HCT116 (cell line): ENCODE results near the gene SLFN11. TPM values are rescaled to one million over a fixed set of nuclear protein-coding genes. Genes with fewer than 3 reads are reported as not detected.

Experiments
- ATAC-seq: fragments of 200-7000 bp; cut with Tn5 transposase; 2 replicates; pipeline ENCODE4 v1.9.1; 2020; ENCODE audit warnings: mild to moderate bottlenecking, moderate library complexity
- BruUV-seq: library from RNA; stranded (reverse); fragments of 400-500 nt; replicated peaks from 2 replicates; lab custom pipeline; 2021; lab: Mats Ljungman, UMichigan
- CTCF ChIA-PET: fragments of 300-600 bp; sonication (Branson Sonifier 250); formaldehyde crosslinking; loops from one replicate; lab custom pipeline; 2021; ENCODE audit warnings: antibody characterized with exemption; lab: Charles Lee
- POLR2A ChIA-PET: fragments of 300-600, 350-600 bp; sonication (Branson Sonifier 250); formaldehyde crosslinking; loops from one replicate; lab custom pipeline; 2021; ENCODE audit warnings: antibody characterized with exemption; lab: Charles Lee
- RAD21 ChIA-PET, 2 experiments: fragments of 300-600 bp; sonication (Branson Sonifier 250); formaldehyde crosslinking; loops; one replicate each; lab custom pipeline; 2023; ENCODE audit warnings: low total read pairs in 2 of 2; ENCODE audit not compliant: uncharacterized antibody in 2 of 2, unreplicated experiment in 2 of 2, low non-redundant PET in 1 of 2; lab: Charles Lee
- DNase-seq: peaks from one replicate; pipeline ENCODE4 v3.0.0-alpha.2; 2010; ENCODE audit warnings: low read depth, low spot score
- H2AFZ ChIP-seq: fragments of 200-600 bp; shearing (Covaris generic), sonication (generic); 2 replicates; pipeline ENCODE4 v1.6.1; 2017; ENCODE audit warnings: low read depth, mixed run types, mixed read lengths, antibody characterized with exemption, low read length; ENCODE audit not compliant: poor library complexity, severe bottlenecking
- H3K27ac ChIP-seq: 2 replicates; pipeline ENCODE4 v1.5.1; 2012; ENCODE audit warnings: low read depth, low read length
- H3K27me3 ChIP-seq: fragments of 200-600 bp; sonication (generic); 2 replicates; pipeline ENCODE4 v1.6.1; 2016; ENCODE audit warnings: mixed run types, low read length, mixed read lengths; ENCODE audit not compliant: insufficient read depth
- H3K36me3 ChIP-seq, 2 experiments: fragments of 200-500 bp in 1 of 2; fragments of 200-600 bp in 1 of 2; sonication (Bioruptor generic) in 1 of 2; sonication (generic) in 1 of 2; 2 replicates each; pipeline versions ENCODE4 v1.5.1 to v1.6.1; 2014 to 2016; ENCODE audit warnings: low read length in 2 of 2, inconsistent platforms in 1 of 2, mixed read lengths in 1 of 2, mixed run types in 1 of 2; ENCODE audit not compliant: insufficient read depth in 2 of 2, control insufficient read depth in 1 of 2
- H3K4me1 ChIP-seq, 2 experiments: fragments of 200-600 bp in 1 of 2; sonication (generic) in 1 of 2; 2 replicates each; pipeline versions ENCODE4 v1.5.1 to v1.6.1; 2012 to 2017; ENCODE audit warnings: low read length in 2 of 2, inconsistent platforms in 1 of 2, mild to moderate bottlenecking in 1 of 2, mixed read lengths in 1 of 2, mixed run types in 1 of 2, moderate library complexity in 1 of 2; ENCODE audit not compliant: insufficient read depth in 2 of 2, control insufficient read depth in 1 of 2
- H3K4me2 ChIP-seq: fragments of 200-600 bp; sonication (generic); 2 replicates; pipeline ENCODE4 v1.6.1; 2017; ENCODE audit warnings: mixed run types, low read length, mixed read lengths
- H3K4me3 ChIP-seq, 2 experiments: fragments of 200-600 bp in 1 of 2; sonication (generic) in 1 of 2; replicated peaks in 1 of 2; 2 replicates each; pipeline ENCODE4 v1.5.1; 2011 to 2016; ENCODE audit warnings: low read length in 2 of 2, control low read depth in 1 of 2, low read depth in 1 of 2, mild to moderate bottlenecking in 1 of 2, mixed read lengths in 1 of 2, mixed run types in 1 of 2
- H3K79me2 ChIP-seq: fragments of 200-600 bp; sonication (generic); 2 replicates; pipeline ENCODE4 v1.6.1; 2017; ENCODE audit warnings: mild to moderate bottlenecking, mixed run types, low read length, moderate library complexity, mixed read lengths; ENCODE audit not compliant: insufficient read depth
- H3K9ac ChIP-seq: fragments of 200-600 bp; sonication (generic); 2 replicates; pipeline ENCODE4 v1.6.1; 2016; ENCODE audit warnings: low read length, mixed read lengths
- H3K9me2 ChIP-seq: fragments of 200-600 bp; sonication (generic), shearing (Covaris generic); 2 replicates; pipeline ENCODE4 v1.6.1; 2017; ENCODE audit warnings: mixed run types, mild to moderate bottlenecking, moderate library complexity; ENCODE audit not compliant: insufficient read depth
- H3K9me3 ChIP-seq, 2 experiments: fragments of 200-500 bp in 1 of 2; fragments of 200-600 bp in 1 of 2; sonication (Bioruptor generic) in 1 of 2; sonication (generic) in 1 of 2; 2 replicates each; pipeline ENCODE4 v1.6.1; 2014 to 2017; ENCODE audit warnings: low read length in 2 of 2, mixed read lengths in 2 of 2, inconsistent platforms in 1 of 2, low read depth in 1 of 2, mild to moderate bottlenecking in 1 of 2, mixed run types in 1 of 2, moderate library complexity in 1 of 2; ENCODE audit not compliant: control insufficient read depth in 1 of 2, insufficient read depth in 1 of 2
- H4K20me1 ChIP-seq: fragments of 200-600 bp; sonication (generic), shearing (Covaris generic); 2 replicates; pipeline ENCODE4 v1.6.1; 2017; ENCODE audit warnings: mixed run types, mild to moderate bottlenecking, moderate library complexity; ENCODE audit not compliant: insufficient read depth
- CEBPB ChIP-seq: IDR thresholded peaks from 2 replicates; pipeline ENCODE4 v1.6.1; 2012; ENCODE audit warnings: low read depth
- EGR1 ChIP-seq: IDR thresholded peaks from 2 replicates; pipeline ENCODE4 v1.6.1; 2012; ENCODE audit warnings: low read depth
- ELF1 ChIP-seq: IDR thresholded peaks from 2 replicates; pipeline ENCODE4 v1.6.1; 2012; ENCODE audit warnings: low read depth, borderline replicate concordance
- EZH2 ChIP-seq: fragments of 200-600 bp; sonication (generic); IDR thresholded peaks from 2 replicates; pipeline ENCODE4 v1.6.1; 2017; ENCODE audit warnings: antibody characterized with exemption, mixed run types
- FOSL1 ChIP-seq: IDR thresholded peaks from 2 replicates; pipeline ENCODE4 v1.6.1; 2012; ENCODE audit warnings: low read depth
- JUND ChIP-seq: IDR thresholded peaks from 2 replicates; pipeline ENCODE4 v1.6.1; 2012
- POLR2AphosphoS5 ChIP-seq: IDR thresholded peaks from 2 replicates; pipeline ENCODE4 v1.6.1; 2011; ENCODE audit warnings: mild to moderate bottlenecking, low read depth, low read length, moderate library complexity
- RAD21 ChIP-seq: IDR thresholded peaks from 2 replicates; pipeline ENCODE4 v1.6.1; 2012; ENCODE audit warnings: low read depth, mild to moderate bottlenecking
- REST ChIP-seq: IDR thresholded peaks from 2 replicates; pipeline ENCODE4 v1.6.1; 2012; ENCODE audit warnings: low read depth
- SIN3A ChIP-seq: IDR thresholded peaks from 2 replicates; pipeline ENCODE4 v1.6.1; 2012; ENCODE audit warnings: low read depth
- SP1 ChIP-seq: IDR thresholded peaks from 2 replicates; pipeline ENCODE4 v1.6.1; 2012; ENCODE audit warnings: low read depth
- SRF ChIP-seq: IDR thresholded peaks from 2 replicates; pipeline ENCODE4 v1.6.1; 2012; ENCODE audit warnings: low read depth
- YY1 ChIP-seq: IDR thresholded peaks from 2 replicates; pipeline ENCODE4 v1.6.1; 2011; ENCODE audit warnings: low read length, low read depth, moderate library complexity, mild to moderate bottlenecking; ENCODE audit not compliant: insufficient replicate concordance; ENCODE audit errors: extremely low read depth
- ZBTB33 ChIP-seq: IDR thresholded peaks from 2 replicates; pipeline ENCODE4 v1.6.1; 2011; ENCODE audit warnings: mild to moderate bottlenecking, low read length, moderate library complexity; ENCODE audit not compliant: insufficient replicate concordance; ENCODE audit errors: extremely low read depth
- ZNF274 ChIP-seq: fragments of 200-500 bp; sonication (Bioruptor generic); IDR thresholded peaks from 2 replicates; pipeline ENCODE4 v1.6.1; 2014; ENCODE audit warnings: mild to moderate bottlenecking, low read depth, low read length, inconsistent platforms
- intact Hi-C: fragments of 100-400 bp; cut with micrococcal nuclease; formaldehyde crosslinking; loops from 2 replicates; pipeline ENCODE4 v1.10.0; 2022
- total RNA-seq: library from RNA; stranded (reverse); gene quantifications from one replicate; pipeline ENCODE4 v1.2.1, GENCODE V29; 2021; ENCODE audit not compliant: unreplicated experiment
- TF ChIP-seq, protein P1 (sequence below): IDR thresholded peaks from 2 replicates; pipeline ENCODE4 v1.6.1; 2012

The SLFN11 gene
- total RNA-seq, 1 experiment from 2014 or later: not detected

GRCh38 chr17:35377706-35378105 lies 4.3 kb upstream of the SLFN11 start:
- ChIA-PET RAD21 (no interaction called here), CTCF (no interaction called here), POLR2A (no interaction called here)
- TF ChIP-seq, protein P1, sequence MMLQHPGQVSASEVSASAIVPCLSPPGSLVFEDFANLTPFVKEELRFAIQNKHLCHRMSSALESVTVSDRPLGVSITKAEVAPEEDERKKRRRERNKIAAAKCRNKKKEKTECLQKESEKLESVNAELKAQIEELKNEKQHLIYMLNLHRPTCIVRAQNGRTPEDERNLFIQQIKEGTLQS: no peak
- no peak for TF ChIP-seq SIN3A
- TF ChIP-seq JUND: no peak
- no peak for TF ChIP-seq SRF
- no peak for TF ChIP-seq EGR1
- TF ChIP-seq EZH2: no peak
- no peak for TF ChIP-seq RAD21
- no peak for TF ChIP-seq FOSL1
- no peak for TF ChIP-seq ZNF274
- TF ChIP-seq CEBPB: no peak
- no peak for TF ChIP-seq POLR2AphosphoS5
- H3K9ac ChIP-seq: no peak overlapping the region
- ATAC-seq (no peak), DNase-seq (no peak)
- no peaks in the 10 kb centered on the region for H3K9me3 ChIP-seq
- H3K36me3 ChIP-seq: no peaks in the 10 kb centered on the region
- no peak overlapping the region for H3K4me3 ChIP-seq
- no peaks in the 10 kb centered on the region; the same call in 1 of the 2 replicates for H4K20me1 ChIP-seq
- H3K27ac ChIP-seq: no peak overlapping the region
- H3K9me2 ChIP-seq: no peaks in the 10 kb centered on the region
- intact Hi-C loops: no loop called here
- no peaks in the 10 kb centered on the region for H3K4me1 ChIP-seq
- no peaks in the 10 kb centered on the region for H3K79me2 ChIP-seq
- peaks cover 6% of the 10 kb centered on the region; the same call in 1 of the 2 replicates for H3K27me3 ChIP-seq
- no TSS peak for BruUV-seq
- no peak overlapping the region for H2AFZ ChIP-seq
- no peak overlapping the region for H3K4me2 ChIP-seq

DNA sequence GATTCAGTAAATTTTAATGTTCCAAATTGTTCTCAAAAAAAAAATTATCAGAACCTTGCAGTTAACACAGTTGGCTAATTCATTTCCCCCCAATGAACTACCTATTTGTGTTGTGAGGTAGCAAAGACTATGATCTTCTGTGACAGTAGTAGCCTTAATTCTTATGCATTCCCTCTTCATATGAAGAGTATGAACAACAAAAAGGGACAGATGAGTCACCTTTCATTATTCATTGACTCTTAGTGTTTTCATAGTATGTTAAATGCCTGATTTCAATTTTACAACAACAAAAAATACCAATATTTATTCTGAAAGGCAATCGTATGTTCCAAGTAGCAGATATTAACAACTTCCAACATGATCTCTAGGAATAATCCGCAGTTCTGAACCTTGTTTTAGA lies 3.6 kb upstream of the SLFN11 start:
- no TSS peak for BruUV-seq
- Histone ChIP-seq H4K20me1 (no peaks in the 10 kb centered on the region; the same call in 1 of the 2 replicates), H3K27ac (no peak overlapping the region), H3K79me2 (no peaks in the 10 kb centered on the region), H2AFZ (no peak overlapping the region), H3K4me2 (no peak overlapping the region), H3K9me2 (no peaks in the 10 kb centered on the region), H3K27me3 (peaks cover 7% of the 10 kb centered on the region), H3K4me1 (no peaks in the 10 kb centered on the region), H3K4me3 (no peak overlapping the region), H3K9me3 (no peaks in the 10 kb centered on the region), H3K36me3 (no peaks in the 10 kb centered on the region), H3K9ac (no peak overlapping the region)
- ChIA-PET CTCF (no interaction called here), RAD21 (no interaction called here), POLR2A (no interaction called here)
- DNase-seq (no peak), ATAC-seq (no peak)
- intact Hi-C loops: no loop called here
- no peak for TF ChIP-seq ZBTB33
- TF ChIP-seq JUND: no peak
- TF ChIP-seq YY1: no peak
- TF ChIP-seq, protein P1: no peak
- TF ChIP-seq REST: no peak
- no peak for TF ChIP-seq ELF1
- TF ChIP-seq SP1: no peak
- no peak for TF ChIP-seq CEBPB
- TF ChIP-seq SIN3A: no peak
